ENCODE results near the gene AGK.
"Not testable (repeated sequence)": the region's sequence is repeated elsewhere in the genome, so short reads cannot be mapped to it uniquely, and the experiment has no call there.

AGK gene

DNA sequence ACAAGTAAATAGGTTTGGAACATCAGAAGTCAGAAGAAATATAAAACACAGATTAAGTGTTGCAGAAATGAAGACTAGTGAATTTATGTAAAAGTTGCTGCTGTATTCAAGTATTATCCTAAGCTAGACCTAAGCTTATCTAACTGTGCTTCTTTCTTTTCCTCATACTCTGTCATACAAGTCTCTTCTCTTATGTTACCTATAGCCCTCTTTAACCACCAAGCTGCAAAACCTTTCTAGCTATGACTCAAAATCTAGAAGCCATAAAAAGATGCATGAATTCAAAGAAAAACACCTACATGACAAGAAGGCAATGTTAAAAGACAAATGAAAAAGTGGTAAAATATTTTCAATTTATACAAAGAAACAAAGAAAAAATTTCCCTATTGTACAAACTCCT is 127.8 kb downstream of the AGK start:
- no peak for DNase-seq (ENCODE audit: extremely low read depth, low read depth)

DNA sequence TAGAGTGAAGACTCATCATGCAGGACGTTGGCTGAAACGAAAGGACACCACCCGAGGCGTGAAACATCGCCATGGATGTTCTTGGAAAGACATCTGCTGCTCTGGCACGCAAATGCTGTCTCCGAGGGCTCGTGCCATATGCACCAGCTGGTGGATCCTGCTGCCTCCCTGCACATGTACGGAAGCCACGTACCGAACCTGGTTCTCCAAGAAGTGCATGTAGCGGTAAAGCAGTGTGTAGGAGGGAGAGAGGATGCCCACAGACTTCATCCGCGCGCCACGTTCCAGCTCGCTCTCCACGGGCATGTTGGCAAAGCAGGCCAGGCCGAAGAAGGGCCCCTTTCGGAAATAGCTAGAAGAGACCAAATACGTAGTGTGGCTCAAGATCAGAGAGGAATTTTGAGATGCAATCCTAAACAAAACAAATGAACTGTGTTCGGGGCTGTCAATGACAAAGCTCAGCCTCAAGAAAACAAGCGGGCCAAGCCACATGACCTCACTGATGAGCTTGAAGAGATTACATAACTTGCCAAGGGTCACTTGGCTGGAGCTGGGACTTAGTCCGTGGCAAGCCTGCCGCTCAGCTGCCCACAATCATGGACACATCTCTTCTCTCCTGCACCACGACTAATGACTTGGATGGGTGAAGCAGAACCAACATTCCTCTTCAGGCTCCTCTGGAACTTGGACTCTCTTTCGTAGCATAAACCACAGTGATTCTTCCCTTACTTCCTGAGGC is 134.2 kb downstream of the AGK start:
- TF ChIP-seq, protein P1, sequence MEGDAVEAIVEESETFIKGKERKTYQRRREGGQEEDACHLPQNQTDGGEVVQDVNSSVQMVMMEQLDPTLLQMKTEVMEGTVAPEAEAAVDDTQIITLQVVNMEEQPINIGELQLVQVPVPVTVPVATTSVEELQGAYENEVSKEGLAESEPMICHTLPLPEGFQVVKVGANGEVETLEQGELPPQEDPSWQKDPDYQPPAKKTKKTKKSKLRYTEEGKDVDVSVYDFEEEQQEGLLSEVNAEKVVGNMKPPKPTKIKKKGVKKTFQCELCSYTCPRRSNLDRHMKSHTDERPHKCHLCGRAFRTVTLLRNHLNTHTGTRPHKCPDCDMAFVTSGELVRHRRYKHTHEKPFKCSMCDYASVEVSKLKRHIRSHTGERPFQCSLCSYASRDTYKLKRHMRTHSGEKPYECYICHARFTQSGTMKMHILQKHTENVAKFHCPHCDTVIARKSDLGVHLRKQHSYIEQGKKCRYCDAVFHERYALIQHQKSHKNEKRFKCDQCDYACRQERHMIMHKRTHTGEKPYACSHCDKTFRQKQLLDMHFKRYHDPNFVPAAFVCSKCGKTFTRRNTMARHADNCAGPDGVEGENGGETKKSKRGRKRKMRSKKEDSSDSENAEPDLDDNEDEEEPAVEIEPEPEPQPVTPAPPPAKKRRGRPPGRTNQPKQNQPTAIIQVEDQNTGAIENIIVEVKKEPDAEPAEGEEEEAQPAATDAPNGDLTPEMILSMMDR (IDR thresholded peaks at IDR 0.05; ENCODE audit: low read depth, low read length, missing control alignments), result no peak
- no peak overlapping the region for H3K4me3 ChIP-seq (replicated peaks; ENCODE audit: low read depth, low read length)
- no peak for DNase-seq (ENCODE audit: extremely low read depth, low read depth)

More for the DNA sequence above, 127.8 kb downstream of the AGK start:
- no peak overlapping the region for H3K4me3 ChIP-seq (replicated peaks; ENCODE audit: low read depth, low read length)
- TF ChIP-seq, protein P1 (IDR thresholded peaks at IDR 0.05; ENCODE audit: low read depth, low read length, missing control alignments), result no peak

- DNase-seq (ENCODE audit: extremely low read depth, low read depth), result no peak
- TF ChIP-seq, protein P1 (IDR thresholded peaks at IDR 0.05; ENCODE audit: low read depth, low read length, missing control alignments), result no peak
- H3K4me3 ChIP-seq (replicated peaks; ENCODE audit: low read depth, low read length), result no peak overlapping the region
Measured at GRCh38 chr7:141686074-141686473, 134.9 kb downstream of the AGK start.

- no peak overlapping the region for H3K4me3 ChIP-seq (replicated peaks; ENCODE audit: low read depth, low read length)
- TF ChIP-seq, protein P1 (IDR thresholded peaks at IDR 0.05; ENCODE audit: low read depth, low read length, missing control alignments), result no peak
- DNase-seq (ENCODE audit: extremely low read depth, low read depth), result no peak
Measured at GRCh38 chr7:141686670-141687069, 135.5 kb downstream of the AGK start.

GRCh38 chr7:141688043-141688442 is 136.8 kb downstream of the AGK start:
- no peak for DNase-seq (ENCODE audit: extremely low read depth, low read depth)
- TF ChIP-seq, protein P1 (IDR thresholded peaks at IDR 0.05; ENCODE audit: low read depth, low read length, missing control alignments), result no peak

DNA sequence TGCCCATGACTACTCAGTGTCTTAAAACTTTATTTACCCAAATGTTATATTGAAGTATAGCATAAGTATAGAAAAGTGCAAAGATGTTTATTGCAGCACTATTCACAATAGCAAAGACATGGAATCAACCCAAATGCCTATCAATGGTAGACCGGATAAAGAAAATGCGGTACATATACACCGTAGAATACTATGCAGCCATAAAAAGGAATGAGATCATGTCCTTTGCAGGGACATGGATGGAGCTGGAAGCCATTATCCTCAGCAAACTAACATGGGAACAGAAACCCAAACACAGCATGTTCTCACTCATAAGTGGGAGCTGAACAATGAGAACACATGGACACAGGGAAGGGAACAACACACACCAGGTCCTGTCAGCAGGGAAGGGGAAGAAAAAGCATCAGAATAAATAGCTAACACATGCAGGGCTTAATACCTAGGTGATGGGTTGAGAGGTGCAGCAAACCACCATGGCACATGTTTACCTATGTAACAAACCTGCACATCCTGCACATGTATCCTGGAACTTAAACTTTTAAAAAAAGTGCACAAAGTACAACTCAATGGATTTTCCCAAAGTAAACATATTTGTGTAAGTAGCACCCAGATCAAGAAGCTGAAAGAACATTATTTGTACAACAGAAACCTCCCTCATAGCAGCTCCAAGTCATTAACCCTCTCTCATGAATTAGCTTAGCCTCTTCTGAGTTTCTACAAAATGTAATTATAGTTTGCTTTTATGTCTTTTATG is 138.0 kb downstream of the AGK start:
- H3K4me3 ChIP-seq (replicated peaks; ENCODE audit: low read depth, low read length); DNase-seq (ENCODE audit: extremely low read depth, low read depth): not testable (repeated sequence)

More at GRCh38 chr7:141688043-141688442, 136.8 kb downstream of the AGK start:
- no peak overlapping the region for H3K4me3 ChIP-seq (replicated peaks; ENCODE audit: low read depth, low read length)

DNA sequence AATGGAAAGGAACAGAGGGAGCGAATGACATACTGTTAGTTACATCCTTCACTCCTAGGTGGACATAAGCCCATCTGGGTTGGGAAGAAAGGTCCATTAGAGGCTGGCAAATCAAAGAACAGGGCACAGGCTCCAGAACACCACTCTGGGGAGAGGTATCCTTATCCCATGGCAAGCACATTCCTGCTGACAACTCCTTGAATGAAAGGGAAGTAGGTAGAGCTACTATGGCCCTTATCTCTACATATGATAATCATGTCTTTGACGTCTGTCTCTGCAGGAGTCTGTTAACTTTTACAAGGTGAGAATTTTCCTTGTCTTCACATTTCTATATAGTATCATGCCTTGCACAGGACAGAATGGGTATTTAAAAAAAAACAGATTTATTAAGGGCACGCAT is 140.3 kb downstream of the AGK start:
- TF ChIP-seq, protein P1 (IDR thresholded peaks at IDR 0.05; ENCODE audit: low read depth, low read length, missing control alignments), result no peak
- H3K4me3 ChIP-seq (replicated peaks; ENCODE audit: low read depth, low read length), result no peak overlapping the region
- no peak for DNase-seq (ENCODE audit: extremely low read depth, low read depth)

Data from HFF-Myc (cell line).